HepG2 (cell line): ENCODE data around the gene ATG9A. TPM values are rescaled to one million over a fixed set of nuclear protein-coding genes. Genes with fewer than 3 reads are reported as not detected.

Experiments
- DPF2 ChIP-seq: sonication (generic); formaldehyde crosslinking; IDR thresholded peaks from 2 replicates; pipeline ENCODE4 v1.4.0; 2020; ENCODE audit warnings: mild to moderate bottlenecking, low read depth, missing genetic modification reagents, borderline replicate concordance
- FOXK1 ChIP-seq: sonication (generic); formaldehyde crosslinking; IDR thresholded peaks from 2 replicates; pipeline ENCODE4 v1.4.0; 2020; ENCODE audit warnings: low read depth, missing genetic modification reagents, borderline replicate concordance
- KMT2B ChIP-seq: IDR thresholded peaks from 2 replicates; pipeline ENCODE4 v1.6.1; 2016; ENCODE audit warnings: missing genetic modification reagents, missing compliant biosample characterization
- MTA1 ChIP-seq: sonication (generic); formaldehyde crosslinking; IDR thresholded peaks from 2 replicates; pipeline ENCODE4 v1.4.0; 2020; ENCODE audit warnings: missing genetic modification reagents, mild to moderate bottlenecking, borderline replicate concordance
- NR1H2 ChIP-seq: sonication (generic); formaldehyde crosslinking; IDR thresholded peaks from 2 replicates; pipeline ENCODE4 v1.8.1; 2022; ENCODE audit warnings: low read depth, missing genetic modification reagents, borderline replicate concordance
- PHF8 ChIP-seq: sonication (generic); formaldehyde crosslinking; IDR thresholded peaks from 2 replicates; pipeline ENCODE4 v1.5.0; 2020; ENCODE audit warnings: missing genetic modification reagents
- THAP11 ChIP-seq: IDR thresholded peaks from 2 replicates; pipeline ENCODE4 v1.6.1; 2016; ENCODE audit warnings: missing biosample characterization, missing genetic modification reagents
- ZBTB42 ChIP-seq: sonication (generic); formaldehyde crosslinking; IDR thresholded peaks from 2 replicates; pipeline ENCODE4 v1.5.0; 2020; ENCODE audit warnings: mild to moderate bottlenecking, missing genetic modification reagents
- ZFAT ChIP-seq: sonication (generic); formaldehyde crosslinking; conservative IDR thresholded peaks from 2 replicates; pipeline ENCODE4 v1.8.1; 2023; ENCODE audit warnings: missing genetic modification reagents, inconsistent platforms
- ZNF282 ChIP-seq: fragments of 450-650 bp; IDR thresholded peaks from 2 replicates; pipeline ENCODE4 v1.6.1; 2018; ENCODE audit not compliant: partially characterized antibody
- ZNF441 ChIP-seq: sonication (generic); formaldehyde crosslinking; IDR thresholded peaks from 2 replicates; pipeline ENCODE4 v1.7.0; 2021; ENCODE audit warnings: missing genetic modification reagents, borderline replicate concordance
- ZNF546 ChIP-seq: sonication (generic); formaldehyde crosslinking; conservative IDR thresholded peaks from 2 replicates; pipeline ENCODE4 v1.8.1; 2023; ENCODE audit warnings: mild to moderate bottlenecking, missing genetic modification reagents
- ZNF615 ChIP-seq: sonication (generic); formaldehyde crosslinking; IDR thresholded peaks from 2 replicates; pipeline ENCODE4 v1.5.0; 2020; ENCODE audit warnings: mild to moderate bottlenecking, missing genetic modification reagents, borderline replicate concordance
- polyA plus RNA-seq, 8 experiments: library from polyadenylated mRNA; depleted of rRNA in 3 of 8; stranded (reverse) in 7 of 8; unstranded in 1 of 8; fragments of >200 nt; fragmentation: Illumina TruSeq in 4 of 8; extraction: Trizol in 4 of 8; gene quantifications; 2 replicates each; pipeline versions ENCODE4 v1.2.1 to v1.2.3, GENCODE V29; 2011 to 2016; ENCODE audit warnings: low read depth in 4 of 8, missing spikeins in 1 of 8, mixed read lengths in 1 of 8; ENCODE audit not compliant: insufficient read depth in 1 of 8
- total RNA-seq, 5 experiments: library from RNA; depleted of rRNA; stranded (reverse); fragments of >200 nt; fragmentation: Illumina TruSeq; extraction: Trizol; gene quantifications; 2 replicates each; pipeline ENCODE4 v1.2.3, GENCODE V29; 2016; ENCODE audit warnings: low read depth in 1 of 5
- TF ChIP-seq, protein P1 (sequence below): sonication (generic); formaldehyde crosslinking; IDR thresholded peaks from 2 replicates; pipeline ENCODE4 v1.4.0; 2020; ENCODE audit warnings: missing genetic modification reagents, mild to moderate bottlenecking, borderline replicate concordance
- TF ChIP-seq, protein P2 (sequence below): sonication (generic); formaldehyde crosslinking; IDR thresholded peaks from 2 replicates; pipeline ENCODE4 v1.4.0; 2020; ENCODE audit warnings: low read depth, mild to moderate bottlenecking, missing genetic modification reagents
- TF ChIP-seq, protein P3 (sequence below): sonication (generic); formaldehyde crosslinking; IDR thresholded peaks from 2 replicates; pipeline ENCODE4 v1.9.0; 2022; ENCODE audit warnings: low read depth, missing genetic modification reagents
- TF ChIP-seq, protein P4 (sequence below): sonication (generic); formaldehyde crosslinking; conservative IDR thresholded peaks from 2 replicates; pipeline ENCODE4 v1.8.1; 2023; ENCODE audit warnings: missing genetic modification reagents
- TF ChIP-seq, protein P5 (sequence below): IDR thresholded peaks from 2 replicates; pipeline ENCODE4 v1.6.1; 2016; ENCODE audit warnings: missing compliant biosample characterization, missing genetic modification reagents, borderline replicate concordance

ATG9A gene
- total and polyA plus RNA-seq, 2 of the 13 experiments (the other 11 are each of a cell fraction or from before 2014, with no cell fraction given): 35.0 to 131 TPM

DNA sequence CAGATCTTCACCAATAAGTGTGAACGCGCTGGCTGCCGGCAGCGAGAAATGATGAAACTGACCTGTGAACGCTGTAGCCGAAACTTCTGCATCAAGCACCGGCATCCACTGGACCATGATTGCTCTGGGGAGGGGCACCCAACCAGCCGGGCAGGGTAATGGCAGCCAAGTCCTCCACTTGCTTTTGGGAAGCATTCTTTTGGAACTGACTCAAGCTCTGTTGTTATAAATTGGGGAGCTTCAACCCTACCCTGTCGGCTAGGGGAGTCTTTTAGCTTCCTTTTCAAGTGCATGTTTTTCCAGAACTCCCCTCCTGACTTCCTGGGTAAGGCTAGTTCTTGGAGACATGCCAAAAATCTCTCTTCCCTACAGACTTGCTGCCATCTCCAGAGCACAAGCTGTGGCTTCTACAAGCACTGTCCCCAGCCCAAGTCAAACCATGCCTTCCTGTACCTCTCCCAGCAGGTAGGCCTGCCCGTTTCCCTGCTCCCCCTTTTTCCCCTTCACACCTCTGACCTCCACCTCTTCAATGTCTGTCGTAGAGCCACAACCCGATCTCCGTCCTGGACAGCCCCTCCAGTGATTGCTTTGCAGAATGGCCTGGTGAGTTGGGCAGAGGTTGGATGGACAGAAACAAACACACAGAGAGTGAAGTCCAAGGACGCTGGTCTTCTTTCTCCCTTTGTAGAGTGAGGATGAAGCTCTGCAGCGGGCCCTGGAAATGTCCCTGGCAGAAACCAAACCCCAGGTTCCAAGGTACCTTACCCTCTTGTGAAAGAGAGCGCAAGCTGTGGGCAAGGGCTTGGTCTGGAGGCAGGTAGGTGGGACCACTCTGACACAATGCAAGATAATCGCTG, 21.3 kb downstream of the ATG9A start (continued):
- TF ChIP-seq, protein P1, sequence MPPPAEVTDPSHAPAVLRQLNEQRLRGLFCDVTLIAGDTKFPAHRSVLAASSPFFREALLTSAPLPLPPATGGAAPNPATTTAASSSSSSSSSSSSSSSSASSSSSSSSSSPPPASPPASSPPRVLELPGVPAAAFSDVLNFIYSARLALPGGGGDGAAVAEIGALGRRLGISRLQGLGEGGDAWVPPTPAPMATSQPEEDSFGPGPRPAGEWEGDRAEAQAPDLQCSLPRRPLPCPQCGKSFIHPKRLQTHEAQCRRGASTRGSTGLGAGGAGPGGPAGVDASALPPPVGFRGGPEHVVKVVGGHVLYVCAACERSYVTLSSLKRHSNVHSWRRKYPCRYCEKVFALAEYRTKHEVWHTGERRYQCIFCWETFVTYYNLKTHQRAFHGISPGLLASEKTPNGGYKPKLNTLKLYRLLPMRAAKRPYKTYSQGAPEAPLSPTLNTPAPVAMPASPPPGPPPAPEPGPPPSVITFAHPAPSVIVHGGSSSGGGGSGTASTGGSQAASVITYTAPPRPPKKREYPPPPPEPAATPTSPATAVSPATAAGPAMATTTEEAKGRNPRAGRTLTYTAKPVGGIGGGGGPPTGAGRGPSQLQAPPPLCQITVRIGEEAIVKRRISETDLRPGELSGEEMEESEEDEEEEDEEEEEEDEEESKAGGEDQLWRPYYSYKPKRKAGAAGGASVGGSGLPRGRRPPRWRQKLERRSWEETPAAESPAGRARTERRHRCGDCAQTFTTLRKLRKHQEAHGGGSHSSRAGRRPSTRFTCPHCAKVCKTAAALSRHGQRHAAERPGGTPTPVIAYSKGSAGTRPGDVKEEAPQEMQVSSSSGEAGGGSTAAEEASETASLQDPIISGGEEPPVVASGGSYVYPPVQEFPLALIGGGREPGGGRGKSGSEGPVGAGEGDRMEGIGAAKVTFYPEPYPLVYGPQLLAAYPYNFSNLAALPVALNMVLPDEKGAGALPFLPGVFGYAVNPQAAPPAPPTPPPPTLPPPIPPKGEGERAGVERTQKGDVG (CRISPR knock-in tag): peak; percentile 18; the same call in 1 of the 2 replicates
- TF ChIP-seq ZNF615 (CRISPR knock-in tag) (no peak), ZBTB42 (CRISPR knock-in tag) (no peak), THAP11 (CRISPR knock-in tag) (peak; percentile 71), ZNF282 (no peak), FOXK1 (CRISPR knock-in tag) (peak; percentile 52; the same call in 1 of the 2 replicates), MTA1 (peak; percentile 82), NR1H2 (CRISPR knock-in tag) (no peak), ZNF441 (CRISPR knock-in tag) (no peak), ZFAT (CRISPR knock-in tag) (no peak), PHF8 (peak; percentile 66), ZNF546 (0 out of 2 replicates have a peak, but pooled peaks have one; percentile 6), KMT2B (CRISPR knock-in tag) (peak; percentile 49; the same call in 1 of the 2 replicates), DPF2 (CRISPR knock-in tag) (peak; percentile 75; the same call in 1 of the 2 replicates)
- TF ChIP-seq, protein P2, sequence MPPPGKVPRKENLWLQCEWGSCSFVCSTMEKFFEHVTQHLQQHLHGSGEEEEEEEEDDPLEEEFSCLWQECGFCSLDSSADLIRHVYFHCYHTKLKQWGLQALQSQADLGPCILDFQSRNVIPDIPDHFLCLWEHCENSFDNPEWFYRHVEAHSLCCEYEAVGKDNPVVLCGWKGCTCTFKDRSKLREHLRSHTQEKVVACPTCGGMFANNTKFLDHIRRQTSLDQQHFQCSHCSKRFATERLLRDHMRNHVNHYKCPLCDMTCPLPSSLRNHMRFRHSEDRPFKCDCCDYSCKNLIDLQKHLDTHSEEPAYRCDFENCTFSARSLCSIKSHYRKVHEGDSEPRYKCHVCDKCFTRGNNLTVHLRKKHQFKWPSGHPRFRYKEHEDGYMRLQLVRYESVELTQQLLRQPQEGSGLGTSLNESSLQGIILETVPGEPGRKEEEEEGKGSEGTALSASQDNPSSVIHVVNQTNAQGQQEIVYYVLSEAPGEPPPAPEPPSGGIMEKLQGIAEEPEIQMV (CRISPR knock-in tag): no peak
- TF ChIP-seq, protein P3, sequence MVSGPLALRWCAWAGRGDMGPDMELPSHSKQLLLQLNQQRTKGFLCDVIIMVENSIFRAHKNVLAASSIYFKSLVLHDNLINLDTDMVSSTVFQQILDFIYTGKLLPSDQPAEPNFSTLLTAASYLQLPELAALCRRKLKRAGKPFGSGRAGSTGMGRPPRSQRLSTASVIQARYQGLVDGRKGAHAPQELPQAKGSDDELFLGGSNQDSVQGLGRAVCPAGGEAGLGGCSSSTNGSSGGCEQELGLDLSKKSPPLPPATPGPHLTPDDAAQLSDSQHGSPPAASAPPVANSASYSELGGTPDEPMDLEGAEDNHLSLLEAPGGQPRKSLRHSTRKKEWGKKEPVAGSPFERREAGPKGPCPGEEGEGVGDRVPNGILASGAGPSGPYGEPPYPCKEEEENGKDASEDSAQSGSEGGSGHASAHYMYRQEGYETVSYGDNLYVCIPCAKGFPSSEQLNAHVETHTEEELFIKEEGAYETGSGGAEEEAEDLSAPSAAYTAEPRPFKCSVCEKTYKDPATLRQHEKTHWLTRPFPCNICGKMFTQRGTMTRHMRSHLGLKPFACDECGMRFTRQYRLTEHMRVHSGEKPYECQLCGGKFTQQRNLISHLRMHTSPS: peak; percentile 91
- TF ChIP-seq, protein P4, sequence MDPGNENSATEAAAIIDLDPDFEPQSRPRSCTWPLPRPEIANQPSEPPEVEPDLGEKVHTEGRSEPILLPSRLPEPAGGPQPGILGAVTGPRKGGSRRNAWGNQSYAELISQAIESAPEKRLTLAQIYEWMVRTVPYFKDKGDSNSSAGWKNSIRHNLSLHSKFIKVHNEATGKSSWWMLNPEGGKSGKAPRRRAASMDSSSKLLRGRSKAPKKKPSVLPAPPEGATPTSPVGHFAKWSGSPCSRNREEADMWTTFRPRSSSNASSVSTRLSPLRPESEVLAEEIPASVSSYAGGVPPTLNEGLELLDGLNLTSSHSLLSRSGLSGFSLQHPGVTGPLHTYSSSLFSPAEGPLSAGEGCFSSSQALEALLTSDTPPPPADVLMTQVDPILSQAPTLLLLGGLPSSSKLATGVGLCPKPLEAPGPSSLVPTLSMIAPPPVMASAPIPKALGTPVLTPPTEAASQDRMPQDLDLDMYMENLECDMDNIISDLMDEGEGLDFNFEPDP: no peak
- TF ChIP-seq, protein P5, sequence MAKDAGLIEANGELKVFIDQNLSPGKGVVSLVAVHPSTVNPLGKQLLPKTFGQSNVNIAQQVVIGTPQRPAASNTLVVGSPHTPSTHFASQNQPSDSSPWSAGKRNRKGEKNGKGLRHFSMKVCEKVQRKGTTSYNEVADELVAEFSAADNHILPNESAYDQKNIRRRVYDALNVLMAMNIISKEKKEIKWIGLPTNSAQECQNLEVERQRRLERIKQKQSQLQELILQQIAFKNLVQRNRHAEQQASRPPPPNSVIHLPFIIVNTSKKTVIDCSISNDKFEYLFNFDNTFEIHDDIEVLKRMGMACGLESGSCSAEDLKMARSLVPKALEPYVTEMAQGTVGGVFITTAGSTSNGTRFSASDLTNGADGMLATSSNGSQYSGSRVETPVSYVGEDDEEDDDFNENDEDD (CRISPR knock-in tag): peak; percentile 54; the same call in 1 of the 2 replicates
